HEK293T (cell line): ENCODE measurements around the gene PCDH9.

Source experiments
- CTCF ChIA-PET: fragments of 350-600 bp; formaldehyde crosslinking; extraction: SDS; loops from one replicate; lab custom pipeline; 2021; ENCODE audit warnings: antibody characterized with exemption, inconsistent platforms; lab: Yijun Ruan, JAX
- POLR2A ChIA-PET: fragments of 350-600 bp; formaldehyde crosslinking; extraction: SDS; loops from one replicate; lab custom pipeline; 2020; ENCODE audit warnings: antibody characterized with exemption, inconsistent platforms; lab: Yijun Ruan, JAX
- DNase-seq: peaks from one replicate; pipeline ENCODE4 v3.0.0; 2012; ENCODE audit warnings: mixed read lengths; ENCODE audit errors: extremely low spot score
- ARNT ChIP-seq: fragments of 450-650 bp; IDR thresholded peaks from 2 replicates; pipeline ENCODE4 v1.6.1; 2017; ENCODE audit warnings: mild to moderate bottlenecking
- BHLHE40 ChIP-seq: fragments of 450-650 bp; IDR thresholded peaks from 2 replicates; pipeline ENCODE4 v1.6.1; 2016; ENCODE audit warnings: mild to moderate bottlenecking, moderate library complexity, borderline replicate concordance
- CTBP1 ChIP-seq: fragments of 450-650 bp; IDR thresholded peaks from 2 replicates; pipeline ENCODE4 v1.6.1; 2016; ENCODE audit warnings: borderline replicate concordance
- ELF4 ChIP-seq: fragments of 450-650 bp; IDR thresholded peaks from 2 replicates; pipeline ENCODE4 v1.6.1; 2017; ENCODE audit warnings: antibody characterized with exemption
- FOXA1 ChIP-seq: fragments of 450-650 bp; IDR thresholded peaks from 2 replicates; pipeline ENCODE4 v1.6.1; 2016; ENCODE audit warnings: mild to moderate bottlenecking
- FOXK2 ChIP-seq: fragments of 450-650 bp; IDR thresholded peaks from 2 replicates; pipeline ENCODE4 v1.6.1; 2016; ENCODE audit warnings: mild to moderate bottlenecking
- FOXM1 ChIP-seq: fragments of 450-650 bp; IDR thresholded peaks from 2 replicates; pipeline ENCODE4 v1.6.1; 2017; ENCODE audit warnings: mild to moderate bottlenecking, borderline replicate concordance
- HDGF ChIP-seq: fragments of 450-650 bp; IDR thresholded peaks from 2 replicates; pipeline ENCODE4 v1.6.1; 2017; ENCODE audit warnings: antibody characterized with exemption, borderline replicate concordance
- L3MBTL2 ChIP-seq: fragments of 450-650 bp; conservative IDR thresholded peaks from 2 replicates; pipeline ENCODE4 v1.6.1; 2016; ENCODE audit warnings: mild to moderate bottlenecking
- LEF1 ChIP-seq: fragments of 450-650 bp; IDR thresholded peaks from 2 replicates; pipeline ENCODE4 v1.6.1; 2017; ENCODE audit warnings: mild to moderate bottlenecking, borderline replicate concordance
- NFRKB ChIP-seq: fragments of 450-650 bp; IDR thresholded peaks from 2 replicates; pipeline ENCODE4 v1.6.1; 2016; ENCODE audit warnings: mild to moderate bottlenecking, moderate library complexity
- SP1 ChIP-seq: fragments of 450-650 bp; IDR thresholded peaks from 2 replicates; pipeline ENCODE4 v1.6.1; 2017
- SUZ12 ChIP-seq: fragments of 450-650 bp; IDR thresholded peaks from 2 replicates; pipeline ENCODE4 v1.6.1; 2016; ENCODE audit warnings: mild to moderate bottlenecking
- TARDBP ChIP-seq: fragments of 450-650 bp; IDR thresholded peaks from 2 replicates; pipeline ENCODE4 v1.6.1; 2016
- ZNF384 ChIP-seq: fragments of 450-650 bp; IDR thresholded peaks from 2 replicates; pipeline ENCODE4 v1.6.1; 2016
- TF ChIP-seq, protein P1 (sequence below): fragments of 450-650 bp; IDR thresholded peaks from 2 replicates; pipeline ENCODE4 v1.6.1; 2016

Gene PCDH9

DNA sequence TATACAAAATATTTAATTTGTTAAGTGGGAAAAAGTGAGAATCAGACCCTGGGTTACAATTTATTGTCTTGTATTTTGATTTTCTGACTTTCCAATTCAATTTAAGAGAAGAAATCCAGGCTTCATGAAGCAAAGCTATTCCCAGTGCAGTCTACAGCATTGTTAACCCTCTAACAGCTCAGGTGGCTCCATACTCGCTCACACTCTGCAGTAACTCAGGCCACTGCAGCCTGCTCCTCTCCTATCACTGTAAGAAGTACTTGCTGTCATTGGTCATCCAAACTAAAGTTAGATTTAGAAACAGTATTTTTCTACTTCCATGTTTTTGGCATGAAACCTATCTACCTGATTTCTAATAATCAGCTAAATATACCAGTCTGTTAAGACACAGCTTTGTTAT is 830.3 kb downstream of the PCDH9 start:
- POLR2A ChIA-PET, result no interaction called here
- DNase-seq, result no peak
- TF ChIP-seq SP1 (no peak), ARNT (no peak), SUZ12 (no peak), CTBP1 (no peak)
- CTCF ChIA-PET, result no interaction called here

DNA sequence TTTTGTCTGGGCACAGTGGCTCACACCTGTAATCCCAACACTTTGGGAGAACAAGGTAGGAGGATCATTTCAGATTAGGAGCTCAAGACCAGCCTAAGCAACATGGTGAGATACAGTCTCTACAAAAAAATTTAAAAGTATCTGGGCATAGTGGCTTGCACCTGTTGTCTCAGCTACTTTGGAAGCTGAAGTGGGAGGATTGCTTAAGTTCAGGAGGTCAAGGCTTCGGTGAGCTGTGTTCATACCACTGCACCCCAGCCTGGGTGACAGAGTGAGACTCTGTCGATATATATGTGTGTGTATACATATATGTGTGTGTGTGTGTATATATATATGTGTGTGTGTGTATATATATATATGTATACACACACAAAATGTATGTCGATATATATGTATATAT is 833.0 kb downstream of the PCDH9 start:
- TF ChIP-seq LEF1, result no peak
- CTCF ChIA-PET, result no interaction called here
- DNase-seq, result no peak
- POLR2A ChIA-PET, result no interaction called here

DNA sequence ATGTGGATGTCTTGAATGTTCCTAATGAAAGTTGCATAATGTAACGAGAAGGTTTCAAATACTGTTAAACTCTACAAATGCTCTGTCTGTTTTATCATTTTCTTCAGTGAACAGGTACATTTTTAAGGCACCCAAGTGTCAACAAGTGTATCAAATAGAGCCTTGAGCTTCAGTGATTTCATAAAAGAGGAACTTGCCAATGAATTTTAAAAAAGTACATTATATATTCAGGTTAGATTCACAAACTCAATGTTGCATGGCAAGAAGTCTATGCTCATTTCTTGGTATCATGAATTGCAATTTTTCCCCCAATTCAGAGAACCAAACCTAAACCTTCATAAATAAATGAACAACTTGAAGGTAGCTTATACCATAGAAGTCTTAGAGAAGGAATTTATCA is 838.8 kb downstream of the PCDH9 start:
- CTCF ChIA-PET, result interaction anchor here (0.7 kb wide), 1 partner anchor 777 kb away, joined by 3 read pairs; no protein-coding TSS in a partner anchor
- TF ChIP-seq, protein P1, sequence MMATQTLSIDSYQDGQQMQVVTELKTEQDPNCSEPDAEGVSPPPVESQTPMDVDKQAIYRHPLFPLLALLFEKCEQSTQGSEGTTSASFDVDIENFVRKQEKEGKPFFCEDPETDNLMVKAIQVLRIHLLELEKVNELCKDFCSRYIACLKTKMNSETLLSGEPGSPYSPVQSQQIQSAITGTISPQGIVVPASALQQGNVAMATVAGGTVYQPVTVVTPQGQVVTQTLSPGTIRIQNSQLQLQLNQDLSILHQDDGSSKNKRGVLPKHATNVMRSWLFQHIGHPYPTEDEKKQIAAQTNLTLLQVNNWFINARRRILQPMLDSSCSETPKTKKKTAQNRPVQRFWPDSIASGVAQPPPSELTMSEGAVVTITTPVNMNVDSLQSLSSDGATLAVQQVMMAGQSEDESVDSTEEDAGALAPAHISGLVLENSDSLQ, result no peak
- TF ChIP-seq BHLHE40 (no peak), CTBP1 (no peak), FOXK2 (no peak), LEF1 (no peak), FOXA1 (no peak), HDGF (no peak), L3MBTL2 (no peak), SUZ12 (no peak), ZNF384 (no peak), NFRKB (no peak), ELF4 (no peak), ARNT (no peak), FOXM1 (no peak), TARDBP (no peak), SP1 (no peak)

DNA sequence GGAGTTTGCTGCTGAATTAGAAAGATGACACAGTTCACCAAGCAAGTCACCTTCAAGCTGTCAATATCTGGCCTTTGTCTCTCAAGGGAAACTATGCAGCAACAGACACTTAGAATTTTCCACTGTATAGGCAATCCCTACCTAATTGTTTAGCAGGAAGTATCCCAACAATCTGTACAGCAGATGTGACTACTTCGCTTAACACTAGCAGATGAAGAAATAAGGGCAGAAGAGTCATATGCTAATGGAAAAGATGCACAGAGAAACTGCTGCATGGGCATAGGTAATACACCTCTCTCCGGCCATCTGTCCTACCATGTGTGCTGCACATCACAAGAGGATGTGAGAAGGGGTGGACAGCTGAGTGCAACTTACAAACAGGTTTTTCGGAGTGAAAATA is 851.2 kb downstream of the PCDH9 start:
- TF ChIP-seq LEF1, result no peak
- no peak for TF ChIP-seq ZNF384
- TF ChIP-seq CTBP1, result no peak
- no peak for TF ChIP-seq FOXA1
- no peak for TF ChIP-seq ELF4
- no peak for TF ChIP-seq NFRKB
- no peak for TF ChIP-seq TARDBP
- TF ChIP-seq HDGF, result no peak
- TF ChIP-seq L3MBTL2, result no peak
- no peak for TF ChIP-seq FOXK2
- TF ChIP-seq FOXM1, result no peak
- TF ChIP-seq ARNT, result no peak
- no peak for TF ChIP-seq SP1
- TF ChIP-seq SUZ12, result no peak
- no peak for TF ChIP-seq BHLHE40
- TF ChIP-seq, protein P1, result no peak
- POLR2A ChIA-PET, result interaction anchor here (0.6 kb wide), 1 partner anchor 14 kb away, joined by 3 read pairs; no protein-coding TSS in a partner anchor
- no peak for DNase-seq
- CTCF ChIA-PET, result no interaction called here

More for the DNA sequence above, 838.8 kb downstream of the PCDH9 start:
- DNase-seq, result no peak
- POLR2A ChIA-PET, result no interaction called here

DNA sequence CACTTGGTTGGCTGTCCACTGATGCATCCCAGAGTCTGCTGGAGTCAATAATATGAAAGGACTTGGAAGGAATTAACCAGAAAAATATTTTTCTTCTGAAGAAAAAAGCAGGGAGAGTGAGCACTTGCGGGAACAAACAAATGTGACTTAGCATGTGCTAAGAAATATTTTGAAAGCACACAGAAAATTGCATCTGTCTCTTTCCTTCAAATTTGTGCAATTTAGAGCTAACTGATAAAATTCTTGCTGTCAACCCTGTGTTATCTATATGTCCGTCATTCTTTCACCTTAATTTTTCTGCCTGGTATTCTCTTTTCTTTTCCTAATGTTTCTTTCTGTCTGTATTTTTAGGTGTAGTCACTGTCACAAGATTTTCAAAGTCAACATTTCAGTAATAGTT is 852.6 kb downstream of the PCDH9 start:
- no peak for TF ChIP-seq CTBP1
- TF ChIP-seq NFRKB, result no peak
- no peak for TF ChIP-seq ARNT
- TF ChIP-seq ELF4, result no peak
- no peak for TF ChIP-seq SUZ12
- TF ChIP-seq FOXK2, result no peak
- TF ChIP-seq, protein P1, result no peak
- no peak for TF ChIP-seq L3MBTL2
- TF ChIP-seq BHLHE40, result no peak
- no peak for TF ChIP-seq FOXA1
- TF ChIP-seq TARDBP, result no peak
- no peak for TF ChIP-seq FOXM1
- TF ChIP-seq SP1, result no peak
- no peak for TF ChIP-seq HDGF
- no peak for TF ChIP-seq ZNF384
- no peak for TF ChIP-seq LEF1
- CTCF ChIA-PET, result no interaction called here
- no peak for DNase-seq
- POLR2A ChIA-PET, result interaction anchor here (1.0 kb wide), 1 partner anchor 10 kb away, joined by 3 read pairs; no protein-coding TSS in a partner anchor

DNA sequence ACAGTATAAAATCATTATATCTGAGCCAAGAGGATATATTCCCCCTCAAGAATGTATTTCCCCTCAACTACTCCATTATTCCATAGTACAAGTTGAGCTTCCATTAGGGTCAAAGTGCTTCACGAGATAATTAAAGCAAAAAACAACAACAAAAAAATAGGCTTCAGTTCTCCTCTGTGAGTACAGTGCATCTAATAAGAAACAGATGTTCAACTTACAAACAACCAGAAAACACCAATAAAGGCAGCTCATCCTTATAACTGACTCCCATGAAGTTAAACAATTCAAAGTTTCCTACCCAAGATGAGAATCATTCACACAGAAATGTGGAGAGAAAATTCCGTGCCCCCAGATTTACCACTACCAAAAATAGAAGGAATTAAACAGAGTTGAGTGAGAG is 854.4 kb downstream of the PCDH9 start:
- DNase-seq, result no peak
- TF ChIP-seq TARDBP (no peak), SP1 (no peak), FOXM1 (no peak), CTBP1 (no peak), FOXA1 (no peak), FOXK2 (no peak), ZNF384 (no peak), BHLHE40 (no peak), L3MBTL2 (no peak), NFRKB (no peak), ELF4 (no peak), ARNT (no peak)
- TF ChIP-seq, protein P1, result no peak
- CTCF ChIA-PET, result no interaction called here
- POLR2A ChIA-PET, result no interaction called here
